ENCODE data around the gene CDC14A. TPM values are rescaled to one million over a fixed set of nuclear protein-coding genes. Genes with fewer than 3 reads are reported as not detected.

Gene CDC14A
- total and polyA plus RNA-seq, 10 donors, result 3.8 to 58.5 (median 27.3) TPM

- H3K36me3 ChIP-seq, result peaks cover 0 to 68% (median 24%) of the 10 kb centered on the region in 6 donors
- peak overlapping the region in 4 of 8 donors; percentile 1 to 49 (median 28) for H3K27ac ChIP-seq
- TF ChIP-seq, protein P1, sequence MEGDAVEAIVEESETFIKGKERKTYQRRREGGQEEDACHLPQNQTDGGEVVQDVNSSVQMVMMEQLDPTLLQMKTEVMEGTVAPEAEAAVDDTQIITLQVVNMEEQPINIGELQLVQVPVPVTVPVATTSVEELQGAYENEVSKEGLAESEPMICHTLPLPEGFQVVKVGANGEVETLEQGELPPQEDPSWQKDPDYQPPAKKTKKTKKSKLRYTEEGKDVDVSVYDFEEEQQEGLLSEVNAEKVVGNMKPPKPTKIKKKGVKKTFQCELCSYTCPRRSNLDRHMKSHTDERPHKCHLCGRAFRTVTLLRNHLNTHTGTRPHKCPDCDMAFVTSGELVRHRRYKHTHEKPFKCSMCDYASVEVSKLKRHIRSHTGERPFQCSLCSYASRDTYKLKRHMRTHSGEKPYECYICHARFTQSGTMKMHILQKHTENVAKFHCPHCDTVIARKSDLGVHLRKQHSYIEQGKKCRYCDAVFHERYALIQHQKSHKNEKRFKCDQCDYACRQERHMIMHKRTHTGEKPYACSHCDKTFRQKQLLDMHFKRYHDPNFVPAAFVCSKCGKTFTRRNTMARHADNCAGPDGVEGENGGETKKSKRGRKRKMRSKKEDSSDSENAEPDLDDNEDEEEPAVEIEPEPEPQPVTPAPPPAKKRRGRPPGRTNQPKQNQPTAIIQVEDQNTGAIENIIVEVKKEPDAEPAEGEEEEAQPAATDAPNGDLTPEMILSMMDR (IDR thresholded peaks at IDR 0.05 in 8 of 11, conservative IDR thresholded peaks at IDR 0.05 in 3 of 11), result no peak
- no peak for TF ChIP-seq POLR2AphosphoS5 (IDR thresholded peaks at IDR 0.05)
- TF ChIP-seq POLR2A (IDR thresholded peaks at IDR 0.05), result no peak
- H3K4me3 ChIP-seq, result no peak overlapping the region
- no peaks in the 10 kb centered on the region for H3K9me3 ChIP-seq
- no peak for DNase-seq
- WGBS, 5 donors, result 49 to 71% (median 59%) methylated on average over 1 of the region's 1 CpG
- no peaks in the 10 kb centered on the region for H3K27me3 ChIP-seq (replicated peaks in 1 of 7)
- intact Hi-C loops (cut with DNase I; ENCODE audit: low total_unique reads), result no loop called here
- peaks cover 0 to 16% (median 4%) of the 10 kb centered on the region in 6 donors for H3K4me1 ChIP-seq
These were observed 158.1 kb downstream of the CDC14A start for GRCh38 chr1:100510451-100510850.

- intact Hi-C loops (cut with DNase I; ENCODE audit: low total_unique reads), result no loop called here
- WGBS, 5 donors, result 52 to 83% (median 61%) methylated on average over 4 of the region's 4 CpGs
- Histone ChIP-seq H3K4me3 (no peak overlapping the region), H3K27ac (peak overlapping the region in 3 of 8 donors; percentile 1 to 49 (median 48)), H3K36me3 (peaks cover 0 to 66% (median 22%) of the 10 kb centered on the region in 6 donors), H3K4me1 (peaks cover 0 to 18% (median 6%) of the 10 kb centered on the region in 6 donors), H3K27me3 (replicated peaks in 1 of 7) (no peaks in the 10 kb centered on the region), H3K9me3 (no peaks in the 10 kb centered on the region)
- TF ChIP-seq POLR2A (IDR thresholded peaks at IDR 0.05), result no peak
- no peak for TF ChIP-seq POLR2AphosphoS5 (IDR thresholded peaks at IDR 0.05)
- TF ChIP-seq, protein P1 (IDR thresholded peaks at IDR 0.05 in 8 of 11, conservative IDR thresholded peaks at IDR 0.05 in 3 of 11), result no peak
- no peak for DNase-seq
These were observed 158.8 kb downstream of the CDC14A start for GRCh38 chr1:100511058-100511457.

- no peak overlapping the region for H3K4me3 ChIP-seq
- peaks cover 0 to 23% (median 6%) of the 10 kb centered on the region in 6 donors for H3K4me1 ChIP-seq
- peak overlapping the region in 1 of 8 donors; percentile 48 for H3K27ac ChIP-seq
- 91 to 96% (median 93%) methylated on average over 5 of the region's 5 CpGs for WGBS, 5 donors
- intact Hi-C loops (cut with DNase I; ENCODE audit: low total_unique reads), result no loop called here
- DNase-seq, result no peak
- H3K36me3 ChIP-seq, result peaks cover 0 to 67% (median 22%) of the 10 kb centered on the region in 6 donors
- no peaks in the 10 kb centered on the region for H3K9me3 ChIP-seq
- TF ChIP-seq, protein P1 (IDR thresholded peaks at IDR 0.05 in 8 of 11, conservative IDR thresholded peaks at IDR 0.05 in 3 of 11), result no peak
- TF ChIP-seq POLR2A (IDR thresholded peaks at IDR 0.05) (no peak), POLR2AphosphoS5 (IDR thresholded peaks at IDR 0.05) (no peak)
- H3K27me3 ChIP-seq (replicated peaks in 1 of 7), result no peaks in the 10 kb centered on the region
These were observed 159.5 kb downstream of the CDC14A start for GRCh38 chr1:100511773-100512172.

DNA sequence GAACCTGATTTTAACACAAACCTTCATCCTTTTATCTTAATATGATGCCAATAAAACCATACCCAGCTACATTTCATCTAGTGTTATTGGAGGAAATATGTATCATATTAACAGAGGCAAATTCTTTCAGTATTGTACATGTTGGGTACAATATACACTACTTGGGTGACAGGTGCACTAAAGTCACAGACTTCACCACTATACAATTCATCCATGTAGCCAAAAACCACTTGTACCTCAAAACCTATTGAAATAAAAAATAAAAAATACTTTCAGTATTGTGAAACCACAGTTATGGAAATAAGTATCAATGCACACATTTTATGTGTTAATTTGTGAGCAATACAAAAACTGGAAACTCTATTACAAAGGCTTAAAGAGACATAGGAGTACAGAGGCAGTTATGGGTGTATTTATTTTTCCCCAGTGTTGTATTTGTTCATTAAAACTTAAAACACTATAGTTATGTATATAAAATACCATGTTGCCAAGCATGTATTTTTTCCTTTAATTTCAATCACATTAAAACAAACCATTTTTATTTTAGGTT, 160.6 kb downstream of the CDC14A start:
- Histone ChIP-seq H3K9me3 (no peaks in the 10 kb centered on the region), H3K27ac (no peak overlapping the region), H3K36me3 (peaks cover 0 to 63% (median 22%) of the 10 kb centered on the region in 6 donors), H3K4me3 (no peak overlapping the region), H3K27me3 (replicated peaks in 1 of 7) (no peaks in the 10 kb centered on the region), H3K4me1 (peaks cover 0 to 34% (median 11%) of the 10 kb centered on the region in 6 donors)
- DNase-seq, result no peak
- TF ChIP-seq, protein P1 (IDR thresholded peaks at IDR 0.05 in 8 of 11, conservative IDR thresholded peaks at IDR 0.05 in 3 of 11), result no peak
- TF ChIP-seq POLR2A (IDR thresholded peaks at IDR 0.05) (no peak), POLR2AphosphoS5 (IDR thresholded peaks at IDR 0.05) (no peak)
- intact Hi-C loops (cut with DNase I; ENCODE audit: low total_unique reads), result no loop called here
